Trophoblast cell (in vitro differentiated cells and primary cell): ENCODE results near the gene HS6ST3.
A peak's percentile ranks its signal among the peaks of the same experiment; 100 is the strongest.

Source experiments
- DNase-seq, 2 donors: peaks; one replicate each; pipeline ENCODE4 v3.0.0-alpha.2; 2016
- H2AFZ ChIP-seq: 2 replicates; pipeline ENCODE4 v1.6.1; 2013; ENCODE audit warnings: low read length, moderate library complexity, mild to moderate bottlenecking; ENCODE audit not compliant: insufficient read depth, poor library complexity
- H2AK5ac ChIP-seq: 2 replicates; pipeline ENCODE4 v1.6.1; 2013; ENCODE audit warnings: mild to moderate bottlenecking, low read length
- H2BK120ac ChIP-seq: 2 replicates; pipeline ENCODE4 v1.6.1; 2013; ENCODE audit warnings: low read length, mild to moderate bottlenecking, moderate library complexity; ENCODE audit not compliant: insufficient read depth, poor library complexity
- H2BK12ac ChIP-seq: 2 replicates; pipeline ENCODE4 v1.6.1; 2013; ENCODE audit warnings: mild to moderate bottlenecking, low read length, moderate library complexity
- H2BK5ac ChIP-seq: 2 replicates; pipeline ENCODE4 v1.6.1; 2013; ENCODE audit warnings: low read length, low read depth, moderate library complexity, mild to moderate bottlenecking; ENCODE audit not compliant: poor library complexity
- H3K14ac ChIP-seq: 2 replicates; pipeline ENCODE4 v1.6.1; 2013; ENCODE audit warnings: mild to moderate bottlenecking, low read length
- H3K18ac ChIP-seq: 2 replicates; pipeline ENCODE4 v1.6.1; 2013; ENCODE audit warnings: mild to moderate bottlenecking, low read length
- H3K23ac ChIP-seq: 2 replicates; pipeline ENCODE4 v1.6.1; 2013; ENCODE audit warnings: low read length
- H3K27ac ChIP-seq: 2 replicates; pipeline ENCODE4 v1.5.1; 2013; ENCODE audit warnings: low read depth, mild to moderate bottlenecking, inconsistent platforms, low read length, moderate library complexity
- H3K27me3 ChIP-seq: 2 replicates; pipeline ENCODE4 v1.6.1; 2013; ENCODE audit warnings: inconsistent platforms, mild to moderate bottlenecking, low read length, moderate library complexity; ENCODE audit not compliant: insufficient read depth
- H3K36me3 ChIP-seq, 2 experiments: 1 replicate in 1 of 2; 2 replicates in 1 of 2; pipeline ENCODE4 v1.6.1; 2013; ENCODE audit warnings: low read length in 2 of 2, mild to moderate bottlenecking in 2 of 2, moderate library complexity in 1 of 2; ENCODE audit not compliant: insufficient read depth in 2 of 2, control insufficient read depth in 1 of 2
- H3K4ac ChIP-seq: 2 replicates; pipeline ENCODE4 v1.6.1; 2013; ENCODE audit warnings: low read depth, mild to moderate bottlenecking, low read length, moderate library complexity
- H3K4me1 ChIP-seq, 2 experiments: 1 replicate in 1 of 2; 2 replicates in 1 of 2; pipeline ENCODE4 v1.6.1; 2013; ENCODE audit warnings: low read length in 2 of 2, mild to moderate bottlenecking in 2 of 2, moderate library complexity in 1 of 2; ENCODE audit not compliant: insufficient read depth in 2 of 2, control insufficient read depth in 1 of 2
- H3K4me2 ChIP-seq: 2 replicates; pipeline ENCODE4 v1.6.1; 2013; ENCODE audit warnings: inconsistent platforms, mild to moderate bottlenecking, low read length, moderate library complexity
- H3K4me3 ChIP-seq: 2 replicates; pipeline ENCODE4 v1.5.1; 2013; ENCODE audit warnings: mild to moderate bottlenecking, low read depth, low read length, inconsistent platforms
- H3K79me1 ChIP-seq: one replicate; pipeline ENCODE4 v1.6.1; 2013; ENCODE audit warnings: low read length
- H3K79me2 ChIP-seq: 2 replicates; pipeline ENCODE4 v1.6.1; 2013; ENCODE audit warnings: low read length, mild to moderate bottlenecking; ENCODE audit not compliant: control insufficient read depth, insufficient read depth, poor library complexity
- H3K9ac ChIP-seq: 2 replicates; pipeline ENCODE4 v1.6.1; 2013; ENCODE audit warnings: mild to moderate bottlenecking, low read length
- H3K9me3 ChIP-seq: 2 replicates; pipeline ENCODE4 v1.6.1; 2013; ENCODE audit warnings: low read depth, mild to moderate bottlenecking, control low read depth, inconsistent platforms, low read length; ENCODE audit not compliant: insufficient read depth
- H4K12ac ChIP-seq: 2 replicates; pipeline ENCODE4 v1.6.1; 2013; ENCODE audit warnings: low read depth, mild to moderate bottlenecking, low read length, moderate library complexity
- H4K8ac ChIP-seq: 2 replicates; pipeline ENCODE4 v1.6.1; 2013; ENCODE audit warnings: low read depth, mild to moderate bottlenecking, low read length, moderate library complexity
- H4K91ac ChIP-seq: one replicate; pipeline ENCODE4 v1.6.1; 2013; ENCODE audit warnings: low read depth, mild to moderate bottlenecking, low read length, moderate library complexity
- WGBS: extraction: QIAGEN DNeasy Blood & Tissue Kit; methylation state at CpG from one replicate; pipeline ENCODE4 v1.1.7; 2013; ENCODE audit warnings: missing lambda C conversion rate; ENCODE audit not compliant: insufficient read length, insufficient coverage; ENCODE audit errors: extremely low coverage; 5-methylcytosine and 5-hydroxymethylcytosine counted together

The HS6ST3 gene

GRCh38 chr13:96824140-96824539, 734.2 kb downstream of the HS6ST3 start:
- no peak overlapping the region for H4K12ac ChIP-seq
- H3K4me3 ChIP-seq = no peak overlapping the region
- H3K4me2 ChIP-seq = no peak overlapping the region
- no peak overlapping the region for H2AFZ ChIP-seq
- DNase-seq = no peak
- H3K18ac ChIP-seq = no peak overlapping the region
- H2BK120ac ChIP-seq = no peak overlapping the region
- no peak overlapping the region for H2AK5ac ChIP-seq
- H3K27me3 ChIP-seq = no peaks in the 10 kb centered on the region
- H3K23ac ChIP-seq = no peak overlapping the region
- no peak overlapping the region for H3K9ac ChIP-seq
- no peaks in the 10 kb centered on the region for H3K36me3 ChIP-seq
- WGBS = no CpG with 5 or more reads among the region's 10 CpGs
- H3K79me1 ChIP-seq = no peaks in the 10 kb centered on the region
- H2BK5ac ChIP-seq = no peak overlapping the region
- no peak overlapping the region for H2BK12ac ChIP-seq
- no peaks in the 10 kb centered on the region for H3K9me3 ChIP-seq
- no peaks in the 10 kb centered on the region for H3K4me1 ChIP-seq
- H3K14ac ChIP-seq = no peak overlapping the region
- H3K79me2 ChIP-seq = no peaks in the 10 kb centered on the region
- H3K27ac ChIP-seq = no peak overlapping the region
- no peak overlapping the region for H3K4ac ChIP-seq
- H4K91ac ChIP-seq = no peak overlapping the region
- H4K8ac ChIP-seq = no peak overlapping the region

GRCh38 chr13:96825653-96826052, 735.7 kb downstream of the HS6ST3 start:
- H3K4ac ChIP-seq = no peak overlapping the region
- no CpG with 5 or more reads among the region's 3 CpGs for WGBS

GRCh38 chr13:96834626-96835025, 744.7 kb downstream of the HS6ST3 start:
- no peak overlapping the region for H2BK12ac ChIP-seq
- no CpG with 5 or more reads among the region's 4 CpGs for whole genome bisulfite sequencing

More at GRCh38 chr13:96825653-96826052, 735.7 kb downstream of the HS6ST3 start:
- Histone ChIP-seq H2AK5ac (no peak overlapping the region), H2AFZ (no peak overlapping the region), H3K27ac (no peak overlapping the region), H3K79me2 (no peaks in the 10 kb centered on the region), H3K18ac (no peak overlapping the region), H4K8ac (no peak overlapping the region), H3K4me1 (no peaks in the 10 kb centered on the region), H2BK120ac (no peak overlapping the region), H3K27me3 (no peaks in the 10 kb centered on the region), H4K91ac (no peak overlapping the region), H3K4me3 (no peak overlapping the region), H3K36me3 (no peaks in the 10 kb centered on the region), H3K9me3 (no peaks in the 10 kb centered on the region), H3K4me2 (no peak overlapping the region), H3K23ac (no peak overlapping the region), H2BK5ac (no peak overlapping the region), H3K14ac (no peak overlapping the region), H3K79me1 (no peaks in the 10 kb centered on the region), H2BK12ac (no peak overlapping the region), H4K12ac (no peak overlapping the region), H3K9ac (no peak overlapping the region)
- no peak for DNase-seq

GRCh38 chr13:96835546-96835945, 745.6 kb downstream of the HS6ST3 start:
- no peak overlapping the region for H3K14ac ChIP-seq
- peaks cover 3 to 5% of the 10 kb centered on the region in 2 experiments for H3K4me1 ChIP-seq
- H3K18ac ChIP-seq = no peak overlapping the region
- H2BK120ac ChIP-seq = no peak overlapping the region
- peaks cover 4% of the 10 kb centered on the region for H3K9me3 ChIP-seq
- no peak overlapping the region for H3K27ac ChIP-seq
- no peak overlapping the region for H3K4me2 ChIP-seq
- no peak overlapping the region for H2BK5ac ChIP-seq
- no peak overlapping the region for H3K23ac ChIP-seq
- H3K9ac ChIP-seq = no peak overlapping the region
- H3K79me2 ChIP-seq = no peaks in the 10 kb centered on the region
- H4K12ac ChIP-seq = no peak overlapping the region
- no peaks in the 10 kb centered on the region for H3K36me3 ChIP-seq
- no peak overlapping the region for H2AK5ac ChIP-seq
- H3K79me1 ChIP-seq = no peaks in the 10 kb centered on the region
- no peak overlapping the region for H2BK12ac ChIP-seq
- H4K8ac ChIP-seq = no peak overlapping the region
- no CpG with 5 or more reads among the region's 4 CpGs for WGBS
- no peaks in the 10 kb centered on the region for H3K27me3 ChIP-seq
- no peak for DNase-seq
- no peak overlapping the region for H3K4me3 ChIP-seq
- H4K91ac ChIP-seq = no peak overlapping the region
- no peak overlapping the region for H3K4ac ChIP-seq
- no peak overlapping the region for H2AFZ ChIP-seq

More at GRCh38 chr13:96834626-96835025, 744.7 kb downstream of the HS6ST3 start:
- H2AFZ ChIP-seq = no peak overlapping the region
- H4K8ac ChIP-seq = no peak overlapping the region
- H2AK5ac ChIP-seq = no peak overlapping the region
- H3K4me2 ChIP-seq = no peak overlapping the region
- no peak overlapping the region for H2BK120ac ChIP-seq
- H3K4ac ChIP-seq = no peak overlapping the region
- no peak overlapping the region for H3K27ac ChIP-seq
- H3K4me3 ChIP-seq = no peak overlapping the region
- no peaks in the 10 kb centered on the region for H3K79me1 ChIP-seq
- no peak overlapping the region for H4K12ac ChIP-seq
- H3K4me1 ChIP-seq = peaks cover 3 to 5% of the 10 kb centered on the region in 2 experiments
- no peaks in the 10 kb centered on the region for H3K27me3 ChIP-seq
- H3K18ac ChIP-seq = no peak overlapping the region
- peak; percentile 47 to 66 for DNase-seq
- H3K36me3 ChIP-seq = no peaks in the 10 kb centered on the region
- H3K9ac ChIP-seq = no peak overlapping the region
- no peak overlapping the region for H2BK5ac ChIP-seq
- H3K23ac ChIP-seq = no peak overlapping the region
- H3K79me2 ChIP-seq = no peaks in the 10 kb centered on the region
- H4K91ac ChIP-seq = no peak overlapping the region
- no peak overlapping the region for H3K14ac ChIP-seq
- H3K9me3 ChIP-seq = peaks cover 4% of the 10 kb centered on the region
